Adrenal gland (tissue), 12 donors: ENCODE results near the gene RNF141. TPM values are rescaled to one million over a fixed set of nuclear protein-coding genes. Genes with fewer than 3 reads are reported as not detected.

Source experiments
- DNase-seq, 7 donors: peaks; one replicate each; pipeline ENCODE4 v3.0.0-alpha.2; 2019 to 2020
- H3K27ac ChIP-seq, 5 donors: fragments of 200-600 bp; sonication (generic) in 4 of 5; 1 replicate in 3 of 5; 2 replicates in 2 of 5; pipeline versions ENCODE4 v1.5.1 to v1.8.0; 2016 to 2020; ENCODE audit warnings: mild to moderate bottlenecking in 1 of 5
- H3K27me3 ChIP-seq: fragments of 200-600 bp; 2 replicates; pipeline ENCODE4 v1.8.0; 2021
- H3K36me3 ChIP-seq, 2 donors: fragments of 200-600 bp; replicated peaks in 1 of 2; 1 replicate in 1 of 2; 2 replicates in 1 of 2; pipeline versions ENCODE4 v1.5.1 to v1.8.0; 2018 to 2022
- H3K4me1 ChIP-seq, 2 donors: fragments of 200-600 bp; replicated peaks in 1 of 2; 1 replicate in 1 of 2; 2 replicates in 1 of 2; pipeline versions ENCODE4 v1.5.1 to v1.8.0; 2018 to 2021
- H3K4me3 ChIP-seq, 4 donors: fragments of 200-600 bp; sonication (generic) in 3 of 4; one replicate each; pipeline ENCODE4 v1.5.1; 2016 to 2018
- H3K9me3 ChIP-seq, 3 donors: fragments of 200-600 bp; sonication (generic) in 1 of 3; replicated peaks in 1 of 3; 1 replicate in 2 of 3; 2 replicates in 1 of 3; pipeline versions ENCODE4 v1.5.1 to v1.8.0; 2016 to 2021
- CTCF ChIP-seq, 6 experiments: fragments of 450-650 bp in 4 of 6; fragments of 200-600 bp in 2 of 6; sonication (generic) in 1 of 6; IDR thresholded peaks; 1 replicate in 5 of 6; 2 replicates in 1 of 6; pipeline versions ENCODE4 v1.5.1 to v1.8.0; 2016 to 2021; ENCODE audit warnings: antibody characterized with exemption in 6 of 6, mild to moderate bottlenecking in 2 of 6, moderate library complexity in 1 of 6
- POLR2A ChIP-seq, 2 donors: fragments of 450-650 bp; IDR thresholded peaks; one replicate each; pipeline ENCODE4 v1.6.1; 2017; ENCODE audit warnings: antibody characterized with exemption in 2 of 2, mild to moderate bottlenecking in 2 of 2, moderate library complexity in 1 of 2
- WGBS, 4 donors: extraction: QIAGEN DNeasy Blood & Tissue Kit in 2 of 4; methylation state at CpG; one replicate each; pipeline versions ENCODE4 v1.1.5 to v1.1.7; 2013 to 2017; 5-methylcytosine and 5-hydroxymethylcytosine counted together
- intact Hi-C, 2 donors: fragments of 100-400 bp; cut with DNase I; formaldehyde crosslinking; loops; one replicate each; pipeline versions ENCODE4 v1.14.1 to v1.15.0; 2022 to 2023
- polyA plus RNA-seq, 3 donors: library from polyadenylated mRNA; stranded (reverse); fragments of 200-250 nt in 2 of 3; fragments of 350-450 nt in 1 of 3; fragmentation: Illumina TruSeq in 1 of 3; extraction: RNeasy Lipid Tissue Mini Kit (QIAGEN cat#74804) in 1 of 3; gene quantifications; one replicate each; pipeline ENCODE4 v1.2.3, GENCODE V29; 2013 to 2014
- total RNA-seq, 9 donors: library from RNA; depleted of rRNA in 4 of 9; stranded (reverse); fragments of >200 nt in 4 of 9; fragments of 120-200 nt in 1 of 9; fragmentation: NEBNext Ultra II Directional in 1 of 9; extraction: Animal tissue kit (Norgen Biotek cat#: 25700) in 1 of 9; gene quantifications; one replicate each; pipeline versions ENCODE4 v1.1.0 to v1.2.4, GENCODE V29; 2013 to 2023
- donor health status: healthy with polysubstance abuse.
- donor health status: Bipolar disorder and iron deficiency.
- donor health status: DM: yes; HTN: yes; CAD: no.
- donor health status: DM: no; HTN: no; CAD: no.
- donor health status: DM: no; HTN: no; CAD: no.
- donor health status: DM: yes; HTN: yes; CAD: no.

RNF141 gene
- total and polyA plus RNA-seq, 12 donors, result 10.3 to 109 (median 56.1) TPM

- Histone ChIP-seq H3K27me3 (no peaks in the 10 kb centered on the region), H3K4me3 (no peak overlapping the region), H3K36me3 (peaks cover 0 to 42% of the 10 kb centered on the region in 2 donors), H3K4me1 (peaks cover 26 to 30% of the 10 kb centered on the region in 2 donors), H3K27ac (peak overlapping the region; percentile 59 to 90 (median 86)), H3K9me3 (no peaks in the 10 kb centered on the region)
- WGBS, 4 donors, result 23 to 32% (median 27%) methylated on average over 6 to 13 of the region's 13 CpGs
- TF ChIP-seq POLR2A (IDR thresholded peaks at IDR 0.05) (peak in 1 of 2 donors; percentile 39), CTCF (IDR thresholded peaks at IDR 0.05) (no peak)
- intact Hi-C loops, result no loop called here
- peak; percentile 93 to 99 (median 99) for DNase-seq
Observed at GRCh38 chr11:10490398-10491241, 50.4 kb downstream of the RNF141 start.

GRCh38 chr11:10490032-10490397 lies 51.0 kb downstream of the RNF141 start:
- WGBS, 4 donors, result 71 to 96% (median 86%) methylated on average over 4 to 5 of the region's 5 CpGs
- intact Hi-C loops, result no loop called here
- Histone ChIP-seq H3K27me3 (no peaks in the 10 kb centered on the region), H3K4me3 (no peak overlapping the region), H3K4me1 (peaks cover 26 to 30% of the 10 kb centered on the region in 2 donors), H3K9me3 (no peaks in the 10 kb centered on the region), H3K27ac (peak overlapping the region; percentile 45 to 90 (median 67)), H3K36me3 (peaks cover 0 to 40% of the 10 kb centered on the region in 2 donors)
- peak in 4 of 7 donors; percentile 17 to 57 (median 27) for DNase-seq
- TF ChIP-seq POLR2A (IDR thresholded peaks at IDR 0.05) (no peak), CTCF (IDR thresholded peaks at IDR 0.05) (peak in 1 of 6 experiments; percentile 5)

GRCh38 chr11:10488934-10489691 lies 51.9 kb downstream of the RNF141 start:
- WGBS, 4 donors, result 86 to 90% (median 88%) methylated on average over 5 to 11 of the region's 11 CpGs
- peak in 6 of 7 donors; percentile 22 to 60 (median 43) for DNase-seq
- intact Hi-C loops, result no loop called here
- no peaks in the 10 kb centered on the region for H3K9me3 ChIP-seq
- TF ChIP-seq POLR2A (IDR thresholded peaks at IDR 0.05) (no peak), CTCF (IDR thresholded peaks at IDR 0.05) (no peak)
- H3K4me1 ChIP-seq, result peaks cover 26 to 30% of the 10 kb centered on the region in 2 donors
- peaks cover 0 to 37% of the 10 kb centered on the region in 2 donors for H3K36me3 ChIP-seq
- no peak overlapping the region for H3K4me3 ChIP-seq
- peak overlapping the region in 3 of 5 donors; percentile 67 to 90 (median 88) for H3K27ac ChIP-seq
- H3K27me3 ChIP-seq, result no peaks in the 10 kb centered on the region
